Measurements from ENCODE around the gene CCDC185. TPM values are rescaled to one million over a fixed set of nuclear protein-coding genes. Genes with fewer than 3 reads are reported as not detected.

CCDC185 gene
- total RNA-seq, 4 donors from 2014 or later: not detected

DNA sequence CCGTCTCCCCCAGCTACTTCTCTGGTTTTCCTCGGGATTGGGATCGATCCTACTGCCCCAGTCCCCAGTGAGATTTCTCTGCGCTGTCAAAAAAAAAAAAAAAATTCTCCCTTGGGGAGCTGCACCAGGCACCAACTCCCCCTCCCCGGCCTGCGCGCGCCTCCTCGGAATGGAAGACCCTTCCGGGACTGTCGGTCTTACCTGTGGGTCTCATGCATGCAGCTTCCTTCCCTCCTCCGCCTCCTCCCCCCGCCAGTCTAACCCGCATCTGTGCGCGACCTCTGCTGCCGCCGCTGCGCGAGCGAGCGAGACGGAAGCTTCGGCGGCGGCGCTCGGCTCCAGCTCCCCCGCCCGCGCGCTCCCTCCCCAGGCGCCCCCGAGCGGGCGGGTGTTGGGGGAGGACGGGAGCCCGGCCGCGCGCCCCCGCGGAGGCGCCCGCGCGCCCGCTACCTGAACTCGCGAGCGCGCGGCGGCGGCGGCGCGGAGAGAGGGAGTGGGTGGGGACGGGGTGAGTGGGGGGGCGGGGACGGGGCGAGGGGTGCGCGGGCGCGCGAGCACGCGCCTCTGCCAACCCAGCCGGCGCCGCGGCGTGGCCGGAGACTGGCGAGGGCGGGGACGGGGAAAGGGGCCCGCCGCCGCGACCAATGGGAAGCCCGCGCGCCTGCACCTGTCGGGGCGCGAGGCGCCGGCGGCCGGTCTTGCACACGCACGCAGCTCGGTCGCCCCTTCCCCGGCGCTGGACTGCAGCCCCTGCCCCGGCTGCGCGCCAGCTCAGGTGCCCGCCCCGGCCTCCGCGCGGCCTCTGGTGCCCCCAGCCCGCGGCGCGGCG is 29.1 kb upstream of the CCDC185 start, which contains the start of gene SUSD4:
Gene SUSD4, minus strand, starts transcription at position 321 of the 829 bp plus-strand sequence. CDS start 751 bp downstream, outside the sequence.
- no peak for TF ChIP-seq CTCF (IDR thresholded peaks at IDR 0.05; ENCODE audit: low read depth)

GRCh38 chr1:223364685-223365382 is 28.4 kb upstream of the CCDC185 start:
- TF ChIP-seq CTCF (IDR thresholded peaks at IDR 0.05; ENCODE audit: low read depth): no peak

GRCh38 chr1:223374064-223374610 is 19.1 kb upstream of the CCDC185 start:
- no peak for TF ChIP-seq CTCF (IDR thresholded peaks at IDR 0.05; ENCODE audit: low read depth)

GRCh38 chr1:223378754-223379153 is 14.5 kb upstream of the CCDC185 start:
- no peak for TF ChIP-seq CTCF (IDR thresholded peaks at IDR 0.05; ENCODE audit: low read depth)

- TF ChIP-seq CTCF (IDR thresholded peaks at IDR 0.05; ENCODE audit: low read depth): no peak
Measured at GRCh38 chr1:223386013-223386412, 7.2 kb upstream of the CCDC185 start.

DNA sequence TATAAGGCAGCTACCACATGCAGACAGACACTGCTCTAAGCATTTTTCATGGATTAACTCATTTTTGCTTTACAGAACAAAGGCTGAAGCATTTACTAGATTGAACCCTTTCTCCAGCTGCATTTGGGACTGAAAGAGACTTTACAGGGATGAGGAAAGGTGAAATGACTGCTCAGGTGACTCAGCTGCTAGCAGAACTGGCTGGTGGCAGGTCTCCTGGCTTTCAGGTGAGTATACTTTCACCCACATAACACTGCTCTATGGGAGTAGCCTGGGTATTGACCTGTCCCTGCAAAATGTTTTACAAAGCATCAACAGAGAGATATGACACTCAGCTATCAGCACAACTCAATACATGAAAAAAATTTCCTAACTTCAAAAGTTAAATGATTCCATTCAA is 2.6 kb upstream of the CCDC185 start:
- no peak for TF ChIP-seq CTCF (IDR thresholded peaks at IDR 0.05; ENCODE audit: low read depth)

GRCh38 chr1:223394242-223394641 is 1.0 kb downstream of the CCDC185 start:
- TF ChIP-seq CTCF (IDR thresholded peaks at IDR 0.05; ENCODE audit: low read depth): no peak

All from subcutaneous adipose tissue (tissue), 4 donors.